Putamen (tissue), 1 donor: Measurements from ENCODE around the gene CHST12.
"Not testable (repeated sequence)": the region's sequence is repeated elsewhere in the genome, so short reads cannot be mapped to it uniquely, and the experiment has no call there.

Experiments used
- DNase-seq: peaks from one replicate; pipeline ENCODE4 v3.0.0-alpha.2; 2016; ENCODE audit warnings: low spot score

The CHST12 gene

DNA sequence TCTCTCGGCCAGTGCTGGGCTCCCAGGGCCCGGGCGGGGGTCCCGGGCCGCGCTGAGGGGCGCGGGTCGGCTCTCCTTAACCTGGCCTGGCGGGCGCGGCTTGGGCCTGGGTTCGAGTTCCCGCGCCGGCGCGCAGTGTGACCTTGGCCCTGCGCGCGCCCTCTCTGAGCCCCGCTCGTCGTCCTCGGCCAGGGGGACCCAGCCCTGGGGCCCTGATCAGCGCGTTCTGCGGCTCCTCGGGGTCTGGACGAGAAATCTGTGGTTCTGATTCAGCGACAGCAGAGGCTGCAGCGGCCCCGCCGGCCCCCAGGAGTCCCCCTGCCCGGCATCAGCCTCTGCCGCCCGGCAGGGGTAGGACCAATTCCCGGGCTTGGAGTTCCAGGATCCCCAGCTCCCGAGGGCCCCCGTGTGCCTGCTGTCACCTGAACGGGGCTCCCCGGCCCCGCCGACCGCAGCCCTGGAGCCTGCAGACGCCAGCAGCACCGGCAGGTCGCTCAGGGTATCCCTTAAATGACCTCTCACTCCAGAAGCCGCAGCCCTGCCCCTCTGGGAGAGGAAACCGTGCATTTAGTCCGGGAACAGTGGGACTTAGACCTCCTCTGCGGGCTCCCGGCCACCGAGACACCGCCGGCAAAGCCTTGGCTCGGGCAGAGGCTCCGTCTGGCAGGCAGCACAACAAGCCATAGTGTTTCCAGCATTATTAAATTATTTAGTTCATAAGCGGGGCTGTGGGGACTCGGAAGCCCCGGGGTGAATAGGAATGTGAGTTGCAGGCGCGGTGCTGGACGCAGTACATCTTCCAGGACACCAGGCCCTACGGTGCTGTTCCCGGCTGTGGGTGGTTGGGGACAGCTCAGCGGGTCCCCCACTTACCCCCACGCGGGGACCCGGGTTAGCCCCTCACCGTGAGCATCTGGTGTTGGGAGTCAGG, 572 bp downstream of the CHST12 start:
- no peak for DNase-seq

DNA sequence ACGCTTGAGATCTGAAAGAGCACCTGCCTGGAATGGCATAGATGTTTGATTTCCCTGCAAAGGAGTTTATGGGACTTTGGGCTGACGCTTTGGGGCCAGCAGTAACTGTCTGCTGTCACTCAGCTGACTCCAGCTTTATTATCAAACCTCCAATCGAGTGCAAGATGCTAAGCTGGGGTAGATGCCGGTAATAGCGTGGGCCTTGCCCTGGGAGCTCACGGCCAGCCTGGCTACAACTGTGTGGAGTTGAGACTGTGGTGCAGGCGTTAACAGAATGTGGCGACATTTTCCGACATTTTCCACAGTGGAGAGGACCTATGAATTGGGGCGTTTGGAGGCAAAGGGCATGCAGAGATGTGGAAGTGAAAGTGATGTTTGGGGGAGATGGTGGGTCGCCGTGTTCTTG, 1.3 kb downstream of the CHST12 start:
- no peak for DNase-seq

- DNase-seq = no peak
Measured at GRCh38 chr7:2405201-2405600, 1.8 kb downstream of the CHST12 start.

- no peak for DNase-seq
Measured at GRCh38 chr7:2405601-2406345, 2.4 kb downstream of the CHST12 start.

DNA sequence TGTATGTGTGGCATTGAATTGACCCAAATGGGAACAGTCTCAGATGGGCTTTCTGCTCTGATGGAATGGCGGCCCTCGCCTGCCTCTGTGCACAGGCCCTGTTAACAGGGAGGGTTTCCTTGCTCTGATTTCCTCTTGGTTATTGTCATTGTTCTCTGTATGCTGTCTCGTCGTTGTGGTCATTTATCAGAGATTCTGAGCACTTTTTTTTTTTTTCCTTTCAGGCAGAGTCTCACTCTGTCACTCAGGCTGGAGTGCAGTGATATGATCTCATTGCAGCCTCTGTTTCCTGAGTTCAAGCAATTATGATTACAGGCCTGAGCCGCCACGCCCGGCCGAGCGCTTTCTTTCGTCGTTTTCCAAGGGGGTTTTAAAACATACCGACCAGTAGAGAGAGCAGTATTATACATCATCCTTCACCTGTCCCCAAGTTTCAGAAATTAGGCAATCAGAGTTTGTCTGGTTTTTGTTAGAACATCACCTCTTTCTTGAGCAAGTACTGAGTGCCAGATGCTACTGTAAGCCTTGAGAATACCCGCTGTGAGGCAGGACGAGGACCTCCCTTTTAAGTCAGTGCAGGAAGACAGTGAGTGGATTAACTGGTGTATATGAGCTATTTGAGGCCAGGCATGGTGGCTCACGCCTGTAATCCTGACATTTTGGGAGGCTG, 6.5 kb downstream of the CHST12 start:
- DNase-seq = no peak

DNA sequence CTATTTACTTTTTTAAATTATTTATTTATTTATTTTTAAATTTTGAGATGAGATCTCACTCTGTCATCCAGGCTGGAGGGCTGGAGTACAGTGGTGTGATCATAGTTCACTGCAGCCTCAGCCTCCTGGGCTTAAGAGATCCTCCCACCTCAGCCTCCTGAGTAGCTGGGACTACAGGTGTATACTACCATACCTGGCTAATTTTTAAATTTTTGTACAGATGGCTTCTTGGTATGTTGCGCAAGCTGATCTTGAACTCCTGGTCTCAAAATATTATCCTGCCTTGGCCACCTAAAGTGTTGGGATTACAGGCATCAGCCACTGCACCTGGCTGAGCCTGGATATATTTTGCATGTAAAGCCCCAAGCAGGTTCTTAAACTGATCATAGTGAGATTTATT, 7.6 kb downstream of the CHST12 start:
- DNase-seq = no peak

GRCh38 chr7:2411815-2412586, 8.6 kb downstream of the CHST12 start:
- DNase-seq = no peak

DNA sequence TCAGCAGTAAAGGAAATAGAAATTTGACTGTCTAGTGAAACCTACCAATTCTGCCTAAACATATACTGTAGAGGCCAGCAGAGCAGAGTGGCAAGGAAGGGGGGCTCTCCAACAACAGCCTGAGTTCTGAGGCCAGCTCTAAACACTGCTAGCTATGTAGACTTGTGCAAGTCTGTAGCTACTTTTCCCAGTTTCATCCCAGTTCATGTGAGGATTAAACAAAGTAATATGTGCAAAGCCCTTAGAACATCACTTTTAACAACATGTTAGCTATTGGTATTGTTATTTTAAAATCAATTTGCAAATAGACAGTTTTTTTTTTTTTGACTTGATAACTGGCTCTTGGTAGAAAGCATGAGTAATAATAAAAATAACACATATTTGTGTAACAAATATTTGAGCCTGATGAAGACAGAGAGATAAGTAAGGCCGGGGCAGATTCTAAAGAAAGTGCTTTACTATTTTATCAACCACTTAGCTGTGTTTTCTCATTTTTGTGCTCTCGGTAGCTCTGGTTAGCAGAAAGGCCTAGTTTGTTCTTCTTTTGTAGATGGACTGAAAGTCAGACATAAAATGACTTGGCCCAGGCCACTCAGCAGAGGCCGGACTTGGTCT, 9.3 kb downstream of the CHST12 start:
- DNase-seq = no peak

DNA sequence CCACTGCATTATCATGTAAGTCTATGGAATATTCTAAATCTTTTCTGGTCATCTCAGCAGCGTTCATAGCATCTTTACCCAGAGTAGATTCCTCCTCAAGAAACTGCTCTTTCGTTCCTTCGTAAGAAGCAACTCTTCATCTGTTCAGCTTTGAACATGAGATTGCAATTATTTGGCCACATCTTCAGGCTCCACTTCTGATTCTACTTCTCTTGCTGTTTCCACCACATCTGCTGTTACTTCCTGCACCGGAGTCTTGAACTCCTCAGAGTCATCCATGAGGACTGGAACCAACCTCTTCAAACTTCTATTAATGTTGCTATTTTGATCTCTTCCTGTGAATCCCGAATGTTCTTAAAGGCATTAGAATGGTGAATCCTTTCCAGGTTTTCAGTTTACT, 12.7 kb downstream of the CHST12 start:
- no peak for DNase-seq

GRCh38 chr7:2416650-2417049, 13.2 kb downstream of the CHST12 start:
- no peak for DNase-seq

GRCh38 chr7:2417178-2417577, 13.8 kb downstream of the CHST12 start:
- DNase-seq = not testable (repeated sequence)

GRCh38 chr7:2417981-2418481, 14.6 kb downstream of the CHST12 start:
- peak; percentile 48 for DNase-seq

- no peak for DNase-seq
Measured at GRCh38 chr7:2420216-2420933, 17.0 kb downstream of the CHST12 start.

DNA sequence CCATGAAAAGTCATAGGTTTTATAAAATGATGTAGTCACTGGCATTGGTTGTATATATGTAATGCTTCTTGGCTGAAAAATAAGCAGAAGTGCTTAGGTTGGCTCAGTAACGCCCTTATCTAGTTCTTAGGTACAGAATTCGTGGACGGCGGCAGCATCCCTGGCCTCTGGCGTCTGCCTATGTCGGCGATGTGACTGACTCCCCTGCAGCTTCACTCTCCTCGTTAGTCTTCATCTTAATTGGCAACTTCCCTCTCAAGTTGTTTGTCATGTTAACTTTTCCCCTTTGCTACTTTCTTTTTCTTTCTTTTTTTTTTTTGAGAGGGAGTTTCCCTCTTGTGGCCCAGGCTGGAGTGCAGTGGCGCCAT, 18.5 kb downstream of the CHST12 start:
- no peak for DNase-seq

DNA sequence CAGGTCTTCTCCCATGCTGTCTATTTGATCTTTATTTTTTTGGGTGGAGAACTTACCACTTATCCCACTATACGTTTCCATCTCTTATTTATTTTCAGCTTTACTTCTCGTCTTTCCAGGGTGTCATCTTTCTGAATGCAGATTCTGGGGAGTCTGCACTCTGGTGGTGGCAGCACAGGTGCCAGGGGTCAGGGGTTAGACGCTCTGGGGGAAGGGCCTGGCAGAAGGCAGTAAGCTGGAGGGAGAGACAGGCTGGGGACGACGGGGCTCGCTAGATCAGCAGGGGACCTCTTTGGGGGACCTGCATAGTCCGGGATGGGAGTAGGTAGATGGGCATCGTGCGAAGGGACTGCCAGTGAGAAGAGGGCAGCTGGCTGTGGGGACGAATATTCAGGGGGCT, 22.3 kb downstream of the CHST12 start:
- DNase-seq = no peak

DNA sequence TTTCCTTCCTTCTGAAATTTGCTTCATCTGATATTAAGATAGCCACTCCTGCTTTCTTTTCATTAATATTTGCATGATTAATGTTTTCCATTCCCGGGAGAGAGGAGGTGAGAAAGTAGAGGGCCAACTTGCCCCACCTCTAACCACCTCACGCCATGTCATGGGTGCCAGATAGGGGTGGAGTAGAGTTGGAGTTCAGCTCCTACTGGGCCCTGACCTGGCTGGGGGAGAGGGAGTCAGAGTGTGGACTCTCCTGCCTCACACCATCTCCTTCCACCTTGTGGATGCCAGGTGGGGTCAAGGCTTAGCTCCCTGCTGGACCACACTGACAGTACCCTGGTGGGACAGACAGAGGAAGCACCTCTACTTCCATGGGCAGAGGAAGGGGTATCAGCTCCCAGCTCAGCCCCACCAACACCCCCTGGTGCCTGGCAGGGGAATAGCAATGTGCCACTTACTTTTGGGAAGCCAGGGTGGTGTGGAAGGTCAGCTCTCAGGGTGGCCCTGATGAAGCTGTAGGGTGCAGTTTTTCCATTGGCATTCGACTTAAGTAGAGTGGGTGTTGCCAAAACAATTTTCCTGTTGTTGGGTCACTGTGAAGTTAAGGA, 28.0 kb downstream of the CHST12 start:
- no peak for DNase-seq

- DNase-seq = no peak
Measured at GRCh38 chr7:2432910-2433712, 29.7 kb downstream of the CHST12 start.

DNA sequence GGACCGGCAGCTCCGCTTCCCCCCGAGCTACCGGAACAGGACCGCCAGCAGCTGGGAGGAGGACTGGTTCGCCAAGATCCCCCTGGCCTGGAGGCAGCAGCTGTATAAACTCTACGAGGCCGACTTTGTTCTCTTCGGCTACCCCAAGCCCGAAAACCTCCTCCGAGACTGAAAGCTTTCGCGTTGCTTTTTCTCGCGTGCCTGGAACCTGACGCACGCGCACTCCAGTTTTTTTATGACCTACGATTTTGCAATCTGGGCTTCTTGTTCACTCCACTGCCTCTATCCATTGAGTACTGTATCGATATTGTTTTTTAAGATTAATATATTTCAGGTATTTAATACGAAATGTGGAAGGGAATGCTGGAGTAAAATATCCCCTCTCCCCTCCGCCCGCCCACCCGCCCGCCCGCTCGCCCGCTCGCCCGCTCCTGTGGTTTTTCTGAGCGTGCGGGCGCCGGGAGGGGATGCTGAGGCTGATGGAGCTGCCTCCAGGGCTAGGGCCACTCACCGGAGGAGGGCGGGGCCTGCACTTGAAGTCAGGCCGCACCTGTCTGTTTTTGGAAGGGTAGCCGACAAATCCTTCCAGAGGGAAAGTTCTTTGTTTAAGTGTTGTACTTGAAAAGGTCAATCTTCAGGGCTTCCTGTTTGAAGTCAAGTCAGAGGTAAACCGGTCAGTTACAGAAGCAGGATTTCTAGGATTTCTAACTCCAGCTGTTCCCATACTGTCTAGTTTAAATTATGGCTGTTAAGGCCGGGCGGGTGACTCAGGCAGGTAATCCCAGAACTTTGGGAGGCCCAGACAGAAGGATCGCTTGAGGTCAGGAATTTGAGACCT, 30.5 kb downstream of the CHST12 start:
- no peak for DNase-seq
